Glomerular visceral epithelial cell (primary cell): ENCODE measurements around the gene RPL15.

Experiments used
- DNase-seq: peaks from one replicate; pipeline ENCODE4 v3.0.0-alpha.2; 2016; ENCODE audit errors: extremely low spot score

RPL15 gene

DNA sequence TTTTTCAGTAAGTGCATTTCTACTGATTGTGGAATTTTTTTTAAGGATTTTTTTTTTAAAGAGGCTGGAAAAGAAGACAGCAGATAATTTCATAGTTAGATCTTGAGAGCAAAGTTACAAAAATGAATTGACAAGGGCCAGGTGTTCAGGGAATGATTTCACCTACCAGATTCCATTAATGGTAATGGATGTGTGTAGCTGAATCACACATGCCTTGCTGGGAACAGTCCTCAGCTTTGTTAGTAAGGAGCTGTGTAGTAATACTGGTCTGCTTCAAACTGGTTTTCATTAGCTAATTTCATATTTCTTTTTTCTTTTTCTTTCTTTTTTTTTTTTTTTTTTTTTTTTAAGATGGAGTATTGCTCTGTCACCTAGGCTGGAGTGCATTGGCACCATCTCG is 44.1 kb downstream of the RPL15 start:
- DNase-seq, result no peak

DNA sequence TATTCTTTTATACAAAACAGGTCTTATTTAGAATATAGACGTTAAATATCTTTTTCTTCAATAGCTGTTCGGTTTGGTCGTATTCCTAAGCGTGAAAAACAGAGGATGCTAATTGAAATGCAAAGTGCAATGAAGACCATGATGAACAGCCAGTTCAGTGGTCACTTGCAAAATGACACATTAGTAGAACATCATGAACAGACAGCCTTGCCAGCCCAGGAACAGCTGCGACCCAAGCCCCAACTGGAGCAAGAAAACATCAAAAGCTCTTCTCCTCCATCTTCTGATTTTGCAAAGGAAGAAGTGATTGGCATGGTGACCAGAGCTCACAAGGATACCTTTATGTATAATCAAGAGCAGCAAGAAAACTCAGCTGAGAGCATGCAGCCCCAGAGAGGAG is 45.0 kb downstream of the RPL15 start:
- no peak for DNase-seq

DNA sequence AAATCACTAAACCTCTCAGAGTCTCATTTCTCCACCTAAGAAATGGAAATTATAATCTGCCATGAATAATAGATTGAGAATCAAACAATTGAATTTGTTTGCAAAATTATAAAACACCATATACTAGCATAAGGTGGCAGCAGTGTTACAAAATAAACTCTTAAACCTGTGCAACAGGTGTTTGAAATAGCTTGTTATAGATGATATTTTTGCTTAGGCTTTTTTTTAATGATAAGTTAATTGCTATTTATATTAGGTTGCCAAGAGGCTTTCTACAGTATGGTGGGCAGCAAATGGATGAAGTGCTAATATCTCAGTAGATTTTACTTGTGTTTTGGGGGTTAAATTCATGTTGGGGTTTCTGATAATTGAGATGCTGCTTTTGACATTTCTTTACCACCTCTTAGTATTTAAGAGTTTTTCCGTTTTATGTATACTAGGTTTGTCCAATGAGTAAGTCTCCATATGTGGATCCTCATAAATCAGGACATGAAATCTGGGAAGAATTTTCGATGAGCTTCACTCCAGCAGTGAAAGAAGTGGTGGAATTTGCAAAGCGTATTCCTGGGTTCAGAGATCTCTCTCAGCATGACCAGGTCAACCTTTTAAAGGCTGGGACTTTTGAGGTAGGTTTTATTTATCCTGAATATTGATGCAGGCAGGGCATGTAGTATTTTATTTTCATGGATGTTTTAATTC is 47.8 kb downstream of the RPL15 start:
- DNase-seq, result no peak

DNA sequence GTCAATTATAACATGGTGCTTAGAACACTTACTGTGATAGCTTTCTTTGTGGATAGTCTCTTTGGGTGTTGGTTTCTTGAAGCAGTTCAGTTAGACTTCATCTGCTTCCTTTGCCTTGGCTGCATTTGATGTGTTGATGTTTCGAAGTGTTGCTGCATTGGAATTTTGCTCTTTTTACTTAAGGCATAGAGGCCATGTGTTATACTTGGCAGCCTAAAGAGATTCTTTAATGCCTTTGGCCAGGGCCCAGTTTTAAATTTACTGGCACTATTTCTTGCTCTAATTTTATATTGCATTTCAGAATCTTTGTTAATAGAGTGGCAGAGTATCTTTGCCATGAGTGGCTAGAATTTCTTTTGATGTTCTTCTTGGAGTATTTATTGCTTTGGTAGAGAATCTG is 49.4 kb downstream of the RPL15 start:
- DNase-seq, result no peak

DNA sequence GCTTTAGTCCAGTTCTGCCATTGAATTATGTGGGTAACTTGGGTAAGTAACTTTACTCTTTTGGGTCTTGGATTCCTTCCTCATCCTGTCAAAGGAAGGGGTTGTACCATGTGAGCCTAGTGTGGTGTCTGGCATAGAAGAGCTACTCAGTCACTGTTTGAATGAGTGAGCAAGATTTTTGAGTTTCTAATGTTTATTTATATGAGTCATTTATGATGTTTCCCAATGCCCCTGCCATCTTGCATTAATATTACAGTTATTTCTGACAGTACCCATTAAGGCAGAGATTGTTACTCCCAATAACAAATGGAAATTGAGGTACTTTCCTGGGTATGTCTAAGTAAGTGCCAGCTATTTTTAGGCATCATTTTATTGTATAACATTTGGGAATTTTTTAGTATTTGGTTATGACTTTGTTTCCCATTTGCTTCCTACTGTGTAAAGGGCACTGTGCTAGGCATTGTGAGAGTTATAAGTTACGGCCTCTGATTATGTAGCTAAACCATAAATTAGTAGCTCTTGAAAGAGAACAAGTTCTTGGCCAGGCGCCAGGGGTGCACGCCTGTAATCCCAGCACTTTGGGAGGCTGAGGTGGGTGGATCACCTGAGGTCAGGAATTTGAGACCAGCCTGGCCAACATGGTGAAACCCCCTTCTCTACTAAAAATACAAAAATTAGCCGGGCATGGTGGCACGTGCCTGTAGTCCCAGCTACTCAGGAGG is 51.7 kb downstream of the RPL15 start:
- DNase-seq, result no peak

DNA sequence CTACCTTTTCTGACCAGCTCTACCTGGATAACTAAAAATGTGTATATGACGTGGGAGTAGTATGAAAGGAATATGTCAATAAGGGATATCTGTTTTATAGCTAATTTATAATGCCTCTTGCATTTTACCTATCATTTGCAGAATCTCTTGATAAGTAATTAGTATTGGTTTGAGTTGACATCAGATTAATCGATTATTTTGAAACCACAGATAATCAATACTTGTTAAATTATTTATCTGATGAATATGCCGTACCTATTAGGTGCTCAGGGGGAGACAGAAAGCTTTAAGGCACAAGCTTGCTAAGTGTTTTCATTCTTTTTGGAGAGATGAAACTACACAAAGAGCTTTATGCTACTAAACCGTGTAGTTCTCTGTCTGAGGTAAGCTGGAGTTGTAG is 52.5 kb downstream of the RPL15 start:
- DNase-seq, result no peak
